ENCODE data around the gene ALB.

ALB gene

GRCh38 chr4:73445383-73446335 lies 41.6 kb downstream of the ALB start:
- Histone ChIP-seq H3K27ac (ENCODE audit: low read length) (no peak overlapping the region), H3K9me3 (ENCODE audit: control insufficient read depth in 1 of 2, low read length in 2 of 2) (no peaks in the 10 kb centered on the region), H3K27me3 (ENCODE audit: low read depth, low read length) (no peaks in the 10 kb centered on the region), H3K36me3 (ENCODE audit: control insufficient read depth in 1 of 2, insufficient read depth in 2 of 2, low read length in 2 of 2) (no peaks in the 10 kb centered on the region), H3K4me1 (ENCODE audit: control insufficient read depth in 1 of 2, insufficient read depth in 2 of 2, low read length in 2 of 2) (no peaks in the 10 kb centered on the region), H3K4me3 (ENCODE audit: low read depth in 1 of 2, low read length in 2 of 2) (no peak overlapping the region)

- Histone ChIP-seq H3K27ac (ENCODE audit: low read length) (no peak overlapping the region), H3K27me3 (ENCODE audit: low read depth, low read length) (no peaks in the 10 kb centered on the region), H3K4me3 (ENCODE audit: low read depth in 1 of 2, low read length in 2 of 2) (no peak overlapping the region), H3K9me3 (ENCODE audit: control insufficient read depth in 1 of 2, low read length in 2 of 2) (no peaks in the 10 kb centered on the region), H3K4me1 (ENCODE audit: control insufficient read depth in 1 of 2, insufficient read depth in 2 of 2, low read length in 2 of 2) (no peaks in the 10 kb centered on the region), H3K36me3 (ENCODE audit: control insufficient read depth in 1 of 2, insufficient read depth in 2 of 2, low read length in 2 of 2) (no peaks in the 10 kb centered on the region)
Observed at GRCh38 chr4:73446336-73446938, 42.4 kb downstream of the ALB start.

GRCh38 chr4:73447671-73448070 lies 43.6 kb downstream of the ALB start:
- Histone ChIP-seq H3K27ac (ENCODE audit: low read length) (no peak overlapping the region), H3K36me3 (ENCODE audit: control insufficient read depth in 1 of 2, insufficient read depth in 2 of 2, low read length in 2 of 2) (no peaks in the 10 kb centered on the region), H3K9me3 (ENCODE audit: control insufficient read depth in 1 of 2, low read length in 2 of 2) (no peaks in the 10 kb centered on the region), H3K27me3 (ENCODE audit: low read depth, low read length) (no peaks in the 10 kb centered on the region), H3K4me3 (ENCODE audit: low read depth in 1 of 2, low read length in 2 of 2) (no peak overlapping the region), H3K4me1 (ENCODE audit: control insufficient read depth in 1 of 2, insufficient read depth in 2 of 2, low read length in 2 of 2) (no peaks in the 10 kb centered on the region)

GRCh38 chr4:73448448-73449203 lies 44.5 kb downstream of the ALB start:
- H3K9me3 ChIP-seq (ENCODE audit: control insufficient read depth in 1 of 2, low read length in 2 of 2): no peaks in the 10 kb centered on the region
- no peaks in the 10 kb centered on the region for H3K27me3 ChIP-seq (ENCODE audit: low read depth, low read length)
- H3K27ac ChIP-seq (ENCODE audit: low read length): no peak overlapping the region
- no peak overlapping the region for H3K4me3 ChIP-seq (ENCODE audit: low read depth in 1 of 2, low read length in 2 of 2)
- no peaks in the 10 kb centered on the region for H3K4me1 ChIP-seq (ENCODE audit: control insufficient read depth in 1 of 2, insufficient read depth in 2 of 2, low read length in 2 of 2)
- no peaks in the 10 kb centered on the region for H3K36me3 ChIP-seq (ENCODE audit: control insufficient read depth in 1 of 2, insufficient read depth in 2 of 2, low read length in 2 of 2)

GRCh38 chr4:73450398-73451004 lies 46.4 kb downstream of the ALB start:
- Histone ChIP-seq H3K4me1 (ENCODE audit: control insufficient read depth in 1 of 2, insufficient read depth in 2 of 2, low read length in 2 of 2) (no peaks in the 10 kb centered on the region), H3K9me3 (ENCODE audit: control insufficient read depth in 1 of 2, low read length in 2 of 2) (no peaks in the 10 kb centered on the region), H3K27ac (ENCODE audit: low read length) (no peak overlapping the region)

GRCh38 chr4:73451404-73451803 lies 47.3 kb downstream of the ALB start:
- Histone ChIP-seq H3K4me1 (ENCODE audit: control insufficient read depth in 1 of 2, insufficient read depth in 2 of 2, low read length in 2 of 2) (no peaks in the 10 kb centered on the region), H3K36me3 (ENCODE audit: control insufficient read depth in 1 of 2, insufficient read depth in 2 of 2, low read length in 2 of 2) (no peaks in the 10 kb centered on the region), H3K4me3 (ENCODE audit: low read depth in 1 of 2, low read length in 2 of 2) (no peak overlapping the region), H3K27me3 (ENCODE audit: low read depth, low read length) (no peaks in the 10 kb centered on the region), H3K27ac (ENCODE audit: low read length) (no peak overlapping the region), H3K9me3 (ENCODE audit: control insufficient read depth in 1 of 2, low read length in 2 of 2) (no peaks in the 10 kb centered on the region)

More at GRCh38 chr4:73450398-73451004, 46.4 kb downstream of the ALB start:
- Histone ChIP-seq H3K36me3 (ENCODE audit: control insufficient read depth in 1 of 2, insufficient read depth in 2 of 2, low read length in 2 of 2) (no peaks in the 10 kb centered on the region), H3K27me3 (ENCODE audit: low read depth, low read length) (no peaks in the 10 kb centered on the region), H3K4me3 (ENCODE audit: low read depth in 1 of 2, low read length in 2 of 2) (no peak overlapping the region)

- Histone ChIP-seq H3K27me3 (ENCODE audit: low read depth, low read length) (no peaks in the 10 kb centered on the region), H3K9me3 (ENCODE audit: control insufficient read depth in 1 of 2, low read length in 2 of 2) (no peaks in the 10 kb centered on the region), H3K27ac (ENCODE audit: low read length) (no peak overlapping the region), H3K4me3 (ENCODE audit: low read depth in 1 of 2, low read length in 2 of 2) (no peak overlapping the region), H3K36me3 (ENCODE audit: control insufficient read depth in 1 of 2, insufficient read depth in 2 of 2, low read length in 2 of 2) (no peaks in the 10 kb centered on the region), H3K4me1 (ENCODE audit: control insufficient read depth in 1 of 2, insufficient read depth in 2 of 2, low read length in 2 of 2) (no peaks in the 10 kb centered on the region)
Observed at GRCh38 chr4:73451981-73452747, 48.1 kb downstream of the ALB start.

- H3K27ac ChIP-seq (ENCODE audit: low read length): no peak overlapping the region
- H3K4me1 ChIP-seq (ENCODE audit: control insufficient read depth in 1 of 2, insufficient read depth in 2 of 2, low read length in 2 of 2): no peaks in the 10 kb centered on the region
- no peaks in the 10 kb centered on the region for H3K9me3 ChIP-seq (ENCODE audit: control insufficient read depth in 1 of 2, low read length in 2 of 2)
- no peak overlapping the region for H3K4me3 ChIP-seq (ENCODE audit: low read depth in 1 of 2, low read length in 2 of 2)
- H3K27me3 ChIP-seq (ENCODE audit: low read depth, low read length): no peaks in the 10 kb centered on the region
- no peaks in the 10 kb centered on the region for H3K36me3 ChIP-seq (ENCODE audit: control insufficient read depth in 1 of 2, insufficient read depth in 2 of 2, low read length in 2 of 2)
Observed at GRCh38 chr4:73452953-73453700, 49.0 kb downstream of the ALB start.

GRCh38 chr4:73453701-73454005 lies 49.6 kb downstream of the ALB start:
- H3K4me3 ChIP-seq (ENCODE audit: low read depth in 1 of 2, low read length in 2 of 2): no peak overlapping the region
- no peaks in the 10 kb centered on the region for H3K27me3 ChIP-seq (ENCODE audit: low read depth, low read length)
- no peaks in the 10 kb centered on the region for H3K36me3 ChIP-seq (ENCODE audit: control insufficient read depth in 1 of 2, insufficient read depth in 2 of 2, low read length in 2 of 2)
- H3K4me1 ChIP-seq (ENCODE audit: control insufficient read depth in 1 of 2, insufficient read depth in 2 of 2, low read length in 2 of 2): no peaks in the 10 kb centered on the region
- no peak overlapping the region for H3K27ac ChIP-seq (ENCODE audit: low read length)
- H3K9me3 ChIP-seq (ENCODE audit: control insufficient read depth in 1 of 2, low read length in 2 of 2): no peaks in the 10 kb centered on the region

GRCh38 chr4:73454920-73455319 lies 50.8 kb downstream of the ALB start:
- Histone ChIP-seq H3K36me3 (ENCODE audit: control insufficient read depth in 1 of 2, insufficient read depth in 2 of 2, low read length in 2 of 2) (no peaks in the 10 kb centered on the region), H3K4me1 (ENCODE audit: control insufficient read depth in 1 of 2, insufficient read depth in 2 of 2, low read length in 2 of 2) (no peaks in the 10 kb centered on the region), H3K27ac (ENCODE audit: low read length) (no peak overlapping the region), H3K27me3 (ENCODE audit: low read depth, low read length) (no peaks in the 10 kb centered on the region), H3K9me3 (ENCODE audit: control insufficient read depth in 1 of 2, low read length in 2 of 2) (no peaks in the 10 kb centered on the region), H3K4me3 (ENCODE audit: low read depth in 1 of 2, low read length in 2 of 2) (no peak overlapping the region)
